Activated CD8-positive, alpha-beta memory T cell treated with anti-CD3 and anti-CD28 coated beads for 1 hour (primary cell): ENCODE results near the gene EIF4ENIF1.
"Not testable (repeated sequence)": the region's sequence is repeated elsewhere in the genome, so short reads cannot be mapped to it uniquely, and the experiment has no call there.

Source experiments
- DNase-seq, 2 donors: peaks; one replicate each; pipeline ENCODE4 v3.0.0-alpha.2; 2020; ENCODE audit warnings: low read depth in 1 of 2; ENCODE audit errors: extremely low read depth in 1 of 2

EIF4ENIF1 gene

DNA sequence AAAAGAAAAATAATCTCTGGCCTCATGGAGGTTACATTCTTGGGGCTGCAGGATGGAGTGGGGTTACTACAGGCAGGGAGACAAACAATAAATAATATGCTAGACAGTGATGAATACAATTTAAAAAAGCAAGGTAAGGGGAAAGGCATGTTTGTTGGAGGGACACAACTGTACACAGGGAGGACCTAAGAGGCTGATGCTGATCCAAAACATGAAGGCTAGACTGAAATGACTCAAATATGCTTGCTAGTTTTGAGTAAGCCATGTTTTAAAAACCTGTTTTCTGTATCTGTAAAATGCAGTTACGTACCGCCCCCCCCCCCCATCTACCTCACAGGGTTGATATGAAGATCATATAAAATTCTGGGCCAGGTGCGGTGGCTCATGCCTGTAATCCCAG is 44.0 kb downstream of the EIF4ENIF1 start:
- DNase-seq: no peak

DNA sequence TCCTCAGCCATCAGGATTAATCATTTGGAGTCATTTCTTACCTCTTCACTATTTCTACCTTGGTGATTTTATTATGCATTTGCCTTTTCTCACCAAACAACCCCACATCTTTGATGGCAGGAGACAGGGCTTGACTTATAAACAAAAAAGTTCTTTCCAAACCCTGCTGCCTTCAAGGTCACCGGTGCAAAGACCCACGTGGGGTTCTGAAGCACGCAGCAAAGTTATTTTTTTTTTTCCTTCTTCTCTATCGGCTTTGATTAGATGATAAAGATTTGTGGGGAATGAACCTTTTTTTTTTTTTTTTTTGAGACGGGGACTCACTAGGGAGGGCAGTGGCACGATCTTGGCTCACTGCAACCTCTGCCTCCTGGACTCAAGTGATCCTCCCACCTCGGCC is 46.1 kb downstream of the EIF4ENIF1 start:
- DNase-seq: no peak

DNA sequence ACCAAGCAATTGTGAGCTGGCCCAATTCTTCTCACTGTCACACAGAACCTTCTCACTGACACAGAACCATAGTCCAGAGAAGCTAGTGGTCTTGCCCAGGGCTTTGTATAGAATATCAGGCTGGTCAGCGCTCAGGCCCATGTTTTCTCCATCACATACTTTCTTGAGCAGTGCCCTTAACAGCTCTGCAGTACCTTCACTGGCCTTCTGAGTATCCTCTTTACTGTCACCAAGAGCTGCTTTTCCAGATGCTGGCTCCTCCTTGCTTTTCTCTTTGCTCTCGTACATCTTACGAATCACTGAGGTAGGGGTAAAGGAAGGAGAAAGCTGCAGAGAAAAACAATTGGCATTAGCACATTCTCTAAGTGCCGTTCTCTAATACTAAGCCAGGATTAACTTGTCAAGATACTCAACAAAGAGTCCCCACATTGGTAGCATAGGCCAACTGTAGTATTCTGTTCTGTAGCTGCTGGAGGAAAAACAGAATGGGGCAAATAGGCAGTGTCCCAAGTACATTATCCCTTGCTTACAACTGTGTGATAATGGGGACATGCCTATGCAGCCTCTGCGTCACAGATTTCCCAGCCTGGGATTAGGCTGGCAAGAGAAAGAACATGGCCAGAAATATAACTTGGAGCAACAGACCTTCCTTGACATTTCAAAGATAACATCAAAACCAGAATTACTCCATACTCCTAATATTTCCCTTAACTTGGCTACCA is 46.7 kb downstream of the EIF4ENIF1 start:
- no peak for DNase-seq

DNA sequence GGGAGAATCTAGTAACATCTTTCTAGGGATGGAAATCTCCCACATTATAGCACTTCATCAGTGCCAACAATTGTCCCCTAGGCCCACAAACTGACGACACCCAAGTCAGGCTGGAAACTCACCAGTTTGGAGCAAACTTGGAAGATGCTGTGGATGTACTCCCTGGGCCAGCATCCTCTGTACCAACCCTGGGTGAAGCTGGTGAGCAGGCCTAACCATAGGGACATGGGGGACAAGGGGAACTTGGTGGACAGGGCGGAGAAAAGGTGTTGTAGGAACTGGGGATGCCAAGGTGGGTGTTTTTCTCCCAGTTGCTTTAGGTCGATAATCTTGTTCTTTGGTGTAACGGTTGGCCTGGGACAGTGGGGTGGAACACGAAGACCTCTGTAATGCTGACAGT is 48.0 kb downstream of the EIF4ENIF1 start:
- no peak for DNase-seq

DNA sequence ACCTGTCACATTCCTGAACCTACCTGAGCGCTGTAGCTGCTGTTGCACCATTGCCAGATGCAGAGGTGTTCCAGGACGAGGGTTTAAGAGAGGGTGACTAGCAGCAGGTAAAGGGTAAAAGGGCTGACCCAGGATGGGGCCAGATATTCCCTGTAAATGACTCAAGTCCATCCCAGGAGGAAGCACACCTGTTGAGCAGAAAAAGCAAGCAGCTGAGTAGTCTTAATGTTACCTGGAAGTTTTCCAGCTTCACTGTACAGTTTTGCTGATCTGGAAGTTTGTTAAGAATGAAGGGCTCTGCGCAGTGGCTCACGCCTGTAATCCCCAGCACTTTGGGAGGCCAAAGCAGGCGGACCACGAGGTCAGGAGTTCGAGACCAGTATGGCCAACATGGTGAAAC is 49.0 kb downstream of the EIF4ENIF1 start:
- DNase-seq: no peak

- no peak for DNase-seq
These were observed 49.8 kb downstream of the EIF4ENIF1 start for GRCh38 chr22:31439808-31440207.

- DNase-seq: no peak
These were observed 53.5 kb downstream of the EIF4ENIF1 start for GRCh38 chr22:31436132-31436531.

DNA sequence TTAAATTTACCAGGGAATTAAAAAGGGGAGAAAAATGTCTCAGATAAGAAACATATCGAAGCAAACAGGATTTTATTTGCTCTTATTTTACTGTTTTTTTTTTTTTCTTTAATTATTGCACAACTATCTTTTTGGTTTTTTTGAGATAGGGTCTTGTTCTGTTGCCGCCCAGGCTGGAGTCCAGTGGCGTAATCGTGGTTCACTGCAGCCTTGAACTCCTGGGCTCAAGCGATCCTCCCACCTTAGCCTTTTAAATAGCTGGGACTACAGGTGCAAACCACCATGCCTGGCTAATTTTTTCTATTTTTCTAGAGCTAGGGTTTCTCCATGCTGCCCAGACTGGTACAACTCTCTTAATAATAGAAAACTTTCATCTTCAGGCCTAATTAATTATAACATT is 57.7 kb downstream of the EIF4ENIF1 start:
- DNase-seq: no peak

DNA sequence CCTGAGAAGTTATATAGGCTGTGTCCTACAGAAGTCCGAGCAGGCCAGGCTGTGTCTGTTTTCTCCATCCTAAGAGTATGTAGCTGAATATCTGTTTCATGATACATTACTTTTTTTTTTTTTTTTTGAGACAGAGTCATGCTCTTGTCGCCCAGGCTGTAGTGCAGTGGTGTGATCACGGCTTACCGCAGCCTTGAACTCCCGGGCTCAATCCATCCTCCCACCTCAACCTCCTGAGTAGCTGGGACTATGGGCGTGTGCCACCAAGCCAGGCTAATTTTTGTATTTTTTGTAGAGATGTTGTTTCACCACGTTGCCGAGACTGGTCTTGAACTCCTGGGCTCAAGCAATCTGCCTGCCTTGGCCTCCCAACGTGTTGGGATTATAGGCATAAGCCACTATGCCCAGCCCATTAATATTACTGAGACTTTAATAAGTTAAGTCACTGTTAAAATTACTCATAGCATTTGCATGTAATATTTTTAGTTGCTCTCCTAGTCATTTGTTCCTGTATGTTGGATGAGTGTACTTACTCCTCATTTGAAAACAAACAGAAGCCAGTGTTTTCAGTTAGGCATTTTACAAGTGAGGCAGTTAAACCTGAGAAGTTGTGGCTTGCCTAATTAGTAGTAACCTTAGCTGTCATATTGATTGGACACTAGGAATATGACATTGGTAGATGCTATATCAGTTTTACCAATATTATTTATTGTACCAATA is 64.2 kb downstream of the EIF4ENIF1 start:
- no peak for DNase-seq

GRCh38 chr22:31402350-31402749 is 87.3 kb downstream of the EIF4ENIF1 start:
- DNase-seq: not testable (repeated sequence)

DNA sequence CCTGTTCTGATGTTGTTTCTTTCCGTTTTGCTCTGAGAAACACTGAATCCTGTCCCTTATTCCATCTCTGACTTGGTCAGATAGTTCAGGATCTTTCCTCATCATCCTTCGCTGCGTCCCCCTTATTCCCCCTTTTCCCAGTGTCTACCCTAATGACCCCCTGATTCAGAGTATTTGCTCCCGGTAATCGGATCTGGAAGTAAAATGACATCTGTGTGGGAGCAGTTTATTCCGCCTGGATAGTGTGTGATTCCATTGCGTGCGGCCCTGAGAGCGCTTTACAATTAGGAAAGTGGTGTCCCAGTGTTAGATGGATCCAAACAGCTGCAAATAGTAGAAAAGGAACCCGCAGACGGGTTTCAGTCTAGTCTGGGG is 89.6 kb downstream of the EIF4ENIF1 start:
- no peak for DNase-seq

- DNase-seq: peak; percentile 88 to 95
These were observed 90.2 kb downstream of the EIF4ENIF1 start, which contains the start of gene DRG1 for GRCh38 chr22:31399211-31400022. TSS of gene DRG1 (plus strand) at chr22:31399604. CDS start at chr22:31399684, 80 bp downstream.

DNA sequence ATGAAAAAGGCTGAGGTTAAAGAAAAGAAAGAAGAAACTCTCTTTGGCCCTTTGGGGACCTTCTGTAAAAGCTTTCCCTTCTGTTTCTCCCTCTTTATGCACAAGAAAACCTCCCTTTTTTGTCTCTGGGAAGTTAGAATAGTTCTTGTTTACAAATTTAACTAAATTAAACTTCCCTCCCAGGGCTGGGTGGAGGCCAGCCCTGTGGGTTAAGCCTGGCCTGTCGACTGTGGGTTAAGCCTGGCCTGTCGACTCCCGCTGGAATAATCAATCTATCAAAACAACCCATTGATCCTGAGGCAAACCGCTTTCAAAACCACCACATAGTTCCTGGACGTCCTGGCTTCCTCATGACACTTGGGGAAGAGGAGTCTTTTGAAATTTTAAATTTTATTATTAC is 91.4 kb downstream of the EIF4ENIF1 start:
- DNase-seq: no peak

GRCh38 chr22:31394326-31394725 is 95.3 kb downstream of the EIF4ENIF1 start:
- DNase-seq: no peak

DNA sequence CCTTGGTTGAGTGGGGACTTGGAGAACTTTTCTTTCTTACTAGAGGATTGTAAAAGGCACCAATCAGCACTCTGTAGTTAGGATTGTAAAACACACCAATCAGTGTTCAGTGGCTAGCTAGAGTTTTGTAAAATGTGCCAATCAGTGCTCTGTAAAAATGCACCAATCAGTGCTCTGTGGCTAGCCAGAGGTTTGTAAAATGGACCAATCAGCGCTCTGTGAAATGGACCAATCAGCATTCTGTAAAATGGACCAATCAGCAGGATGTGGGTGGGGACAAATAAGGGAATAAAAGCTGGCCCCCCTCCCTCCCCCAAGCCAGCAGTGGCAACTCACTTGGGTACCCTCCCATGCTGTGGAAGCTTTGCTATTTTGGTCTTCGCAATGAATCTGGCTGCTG is 95.7 kb downstream of the EIF4ENIF1 start:
- no peak for DNase-seq
